ENCODE measurements around the gene KLF6.

- TF ChIP-seq CTCF (conservative IDR thresholded peaks at IDR 0.05; ENCODE audit: low read depth in 2 of 2): no peak
- no peak for TF ChIP-seq POLR2AphosphoS5 (IDR thresholded peaks at IDR 0.05; ENCODE audit: low read depth)
- no peak for TF ChIP-seq REST (IDR thresholded peaks at IDR 0.05; ENCODE audit: unreplicated experiment)
- TF ChIP-seq EZH2phosphoT487 (IDR thresholded peaks at IDR 0.05; ENCODE audit: unreplicated experiment): no peak
These were observed 47.1 kb downstream of the KLF6 start for GRCh38 chr10:3737864-3738263.
